Measurements from ENCODE around the gene PSG2. TPM values are rescaled to one million over a fixed set of nuclear protein-coding genes. Genes with fewer than 3 reads are reported as not detected.
"Not testable (repeated sequence)": the region's sequence is repeated elsewhere in the genome, so short reads cannot be mapped to it uniquely, and the experiment has no call there.

Gene PSG2
- total and polyA plus RNA-seq, 9 donors = 0.15 to 1.4 (median 0.38) TPM

DNA sequence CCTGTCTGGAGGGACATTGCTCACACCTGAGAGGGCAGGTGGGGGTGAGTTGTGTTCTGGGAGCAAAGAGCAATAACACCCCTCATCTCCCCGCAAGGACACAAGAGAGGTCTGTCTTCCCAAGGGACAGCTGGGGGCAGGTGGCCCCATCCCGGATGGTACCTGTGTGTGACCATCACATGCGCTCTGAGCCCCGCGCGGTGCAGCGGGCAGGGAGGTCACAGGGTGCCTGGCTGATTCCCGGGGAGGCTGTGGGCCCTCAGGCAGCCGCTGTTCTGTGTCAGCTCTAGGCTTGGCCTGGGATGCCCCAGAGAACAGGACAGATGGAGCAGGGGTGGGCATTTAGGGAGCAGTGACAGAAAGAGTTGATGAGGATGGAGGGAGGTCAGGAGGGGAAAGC lies 1.2 kb upstream of the PSG2 start:
- 92% methylated on average over 9 of the region's 9 CpGs for WGBS (ENCODE audit: insufficient coverage)

DNA sequence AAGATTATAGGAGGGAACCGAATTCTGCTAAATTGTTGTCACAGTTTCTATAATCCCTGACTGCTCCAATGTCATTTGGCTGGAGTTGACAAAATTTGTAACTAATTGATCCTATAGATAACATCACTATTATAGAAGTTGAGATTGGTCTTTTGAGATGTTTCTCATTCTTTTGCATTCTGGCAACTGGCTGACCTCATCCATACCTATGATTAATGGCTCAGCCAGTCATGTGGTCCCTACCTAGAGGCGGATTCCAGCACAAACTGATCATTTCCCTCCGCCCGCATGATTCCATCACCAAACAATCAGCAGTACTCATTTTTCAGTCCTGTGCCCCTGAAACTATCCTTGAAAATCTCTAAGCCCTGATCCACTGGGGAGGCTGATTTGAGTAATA lies 4.2 kb downstream of the PSG2 start:
- Histone ChIP-seq H3K36me3 (ENCODE audit: control insufficient read depth, insufficient read depth, low read length) (no peaks in the 10 kb centered on the region), H3K27ac (ENCODE audit: low read length) (no peak overlapping the region), H3K27me3 (ENCODE audit: control insufficient read depth, insufficient read depth, low read length) (no peaks in the 10 kb centered on the region), H3K4me3 (ENCODE audit: low read length) (no peak overlapping the region), H3K9me3 (replicated peaks; ENCODE audit: control insufficient read depth, low read depth, low read length) (no peaks in the 10 kb centered on the region), H3K4me1 (ENCODE audit: control insufficient read depth, insufficient read depth, low read length) (no peaks in the 10 kb centered on the region)
- no CpG with 5 or more reads among the region's 4 CpGs for WGBS (ENCODE audit: insufficient coverage)
- DNase-seq = no peak

More for the DNA sequence above, 1.2 kb upstream of the PSG2 start:
- H3K4me1 ChIP-seq (ENCODE audit: control insufficient read depth, insufficient read depth, low read length); H3K9me3 ChIP-seq (replicated peaks; ENCODE audit: control insufficient read depth, low read depth, low read length); H3K36me3 ChIP-seq (ENCODE audit: control insufficient read depth, insufficient read depth, low read length); H3K4me3 ChIP-seq (ENCODE audit: low read length); DNase-seq; H3K27me3 ChIP-seq (ENCODE audit: control insufficient read depth, insufficient read depth, low read length); H3K27ac ChIP-seq (ENCODE audit: low read length): not testable (repeated sequence)

DNA sequence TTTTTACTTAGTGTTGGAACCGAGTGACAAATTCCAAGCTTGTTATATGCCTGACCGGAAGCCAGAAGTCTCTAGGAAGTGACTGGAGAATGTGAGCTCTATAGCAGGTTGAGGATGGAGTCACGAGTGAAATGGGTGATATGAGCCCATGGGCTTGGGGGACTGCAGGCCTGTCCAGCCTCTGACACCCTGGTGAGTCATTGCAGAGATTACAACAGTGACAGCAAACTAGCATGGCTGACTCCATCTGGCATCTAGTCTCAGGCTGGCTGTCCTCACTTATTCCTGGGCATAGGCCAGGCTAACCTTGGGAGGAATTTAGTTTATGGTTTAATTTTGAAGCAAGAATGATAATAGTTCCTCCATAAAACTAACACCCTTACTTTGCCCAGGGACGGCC lies 4.6 kb downstream of the PSG2 start:
- H3K4me1 ChIP-seq (ENCODE audit: control insufficient read depth, insufficient read depth, low read length); H3K9me3 ChIP-seq (replicated peaks; ENCODE audit: control insufficient read depth, low read depth, low read length); H3K36me3 ChIP-seq (ENCODE audit: control insufficient read depth, insufficient read depth, low read length); H3K27me3 ChIP-seq (ENCODE audit: control insufficient read depth, insufficient read depth, low read length); H3K4me3 ChIP-seq (ENCODE audit: low read length); H3K27ac ChIP-seq (ENCODE audit: low read length): not testable (repeated sequence)
- 48% methylated on average over 3 of the region's 4 CpGs for WGBS (ENCODE audit: insufficient coverage)
- DNase-seq = peak; percentile 0

DNA sequence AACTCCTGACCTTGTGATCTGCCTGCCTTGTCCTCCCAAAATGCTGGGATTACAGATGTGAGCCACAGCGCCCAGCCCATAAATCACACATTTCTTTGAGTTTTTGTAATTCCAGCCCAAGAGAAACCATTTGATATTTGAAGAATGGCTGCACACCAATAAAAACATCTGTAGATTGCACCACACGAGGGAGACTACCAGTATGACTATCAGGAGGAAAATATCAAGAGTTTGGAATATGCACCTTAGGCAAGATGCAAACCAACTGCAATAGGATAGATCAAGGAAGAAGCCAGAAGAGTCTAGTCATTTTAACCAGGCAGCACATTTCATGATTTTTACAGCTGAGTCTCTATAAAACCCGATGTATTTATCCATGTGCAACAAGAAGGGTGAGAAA lies 20.1 kb downstream of the PSG2 start:
- not testable (repeated sequence) for H3K9me3 ChIP-seq (replicated peaks; ENCODE audit: control insufficient read depth, low read depth, low read length); H3K36me3 ChIP-seq (ENCODE audit: control insufficient read depth, insufficient read depth, low read length); DNase-seq; H3K4me1 ChIP-seq (ENCODE audit: control insufficient read depth, insufficient read depth, low read length); H3K4me3 ChIP-seq (ENCODE audit: low read length); H3K27ac ChIP-seq (ENCODE audit: low read length); H3K27me3 ChIP-seq (ENCODE audit: control insufficient read depth, insufficient read depth, low read length)
- WGBS (ENCODE audit: insufficient coverage) = 60% methylated on average over 1 of the region's 3 CpGs

DNA sequence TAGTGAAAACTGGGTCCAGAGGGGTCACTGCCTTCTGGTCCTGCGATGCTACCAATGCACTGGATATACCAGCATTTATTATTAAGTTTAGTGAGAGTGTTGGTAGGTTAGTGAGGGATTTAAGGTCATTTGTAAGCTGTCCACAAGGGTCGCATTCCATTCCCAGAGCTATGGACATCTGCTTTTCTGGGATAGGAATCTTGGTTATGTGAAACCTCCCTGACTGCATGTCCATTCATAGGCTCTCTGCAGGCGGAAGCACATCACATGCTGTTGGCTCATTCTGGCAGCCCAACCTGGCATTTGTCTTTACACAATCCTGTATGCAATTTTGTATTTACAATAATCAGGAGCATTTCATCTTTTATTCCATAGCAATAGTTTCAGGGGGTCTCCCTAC lies 21.2 kb downstream of the PSG2 start:
- not testable (repeated sequence) for H3K36me3 ChIP-seq (ENCODE audit: control insufficient read depth, insufficient read depth, low read length); H3K4me3 ChIP-seq (ENCODE audit: low read length); H3K4me1 ChIP-seq (ENCODE audit: control insufficient read depth, insufficient read depth, low read length); H3K27me3 ChIP-seq (ENCODE audit: control insufficient read depth, insufficient read depth, low read length); H3K27ac ChIP-seq (ENCODE audit: low read length); H3K9me3 ChIP-seq (replicated peaks; ENCODE audit: control insufficient read depth, low read depth, low read length)
- DNase-seq = peak; percentile 1
- whole genome bisulfite sequencing (ENCODE audit: insufficient coverage) = 80% methylated on average over 1 of the region's 3 CpGs

DNA sequence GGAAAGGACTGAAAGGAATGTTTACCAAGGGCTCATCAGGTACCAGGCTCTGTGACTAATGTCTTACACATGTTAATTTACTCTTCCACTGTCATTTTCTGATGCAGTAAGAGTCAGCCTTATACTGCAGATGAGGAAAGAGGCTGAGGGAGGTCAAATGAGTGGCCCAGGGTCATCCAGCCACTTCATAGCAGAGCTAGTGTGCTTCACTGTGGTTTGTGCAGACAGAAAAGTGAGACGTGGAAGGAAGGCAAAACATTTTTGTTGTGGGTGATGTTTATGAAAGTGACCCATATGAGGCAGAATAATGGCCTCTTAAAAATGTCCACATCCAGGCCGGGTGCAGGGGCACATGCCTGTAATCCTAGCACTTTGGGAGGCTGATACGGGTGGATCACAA lies 22.2 kb downstream of the PSG2 start:
- DNase-seq; H3K36me3 ChIP-seq (ENCODE audit: control insufficient read depth, insufficient read depth, low read length); H3K27me3 ChIP-seq (ENCODE audit: control insufficient read depth, insufficient read depth, low read length); H3K9me3 ChIP-seq (replicated peaks; ENCODE audit: control insufficient read depth, low read depth, low read length); H3K4me1 ChIP-seq (ENCODE audit: control insufficient read depth, insufficient read depth, low read length); H3K4me3 ChIP-seq (ENCODE audit: low read length); H3K27ac ChIP-seq (ENCODE audit: low read length): not testable (repeated sequence)
- WGBS (ENCODE audit: insufficient coverage) = 57% methylated on average over 2 of the region's 3 CpGs

DNA sequence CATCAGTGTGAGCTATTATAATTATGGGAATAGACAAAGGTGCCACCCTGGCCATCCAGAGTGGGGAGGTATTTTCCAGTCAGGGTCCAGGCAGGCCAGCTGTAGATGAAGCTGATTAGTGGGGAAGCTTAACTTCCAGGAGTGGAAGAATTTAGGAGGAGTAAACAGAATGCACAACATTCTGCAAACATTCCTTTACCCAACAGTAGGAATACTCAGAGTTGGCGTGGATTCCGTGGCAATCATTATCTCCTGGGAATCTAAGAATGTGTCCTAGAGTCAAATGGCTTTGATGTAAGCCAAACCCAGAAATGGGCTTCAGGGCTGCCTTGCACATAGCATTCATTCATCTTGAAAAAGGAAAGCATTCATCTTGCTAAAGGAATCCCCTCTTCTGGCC lies 23.0 kb downstream of the PSG2 start:
- not testable (repeated sequence) for DNase-seq; H3K4me3 ChIP-seq (ENCODE audit: low read length); H3K4me1 ChIP-seq (ENCODE audit: control insufficient read depth, insufficient read depth, low read length); H3K27ac ChIP-seq (ENCODE audit: low read length); H3K9me3 ChIP-seq (replicated peaks; ENCODE audit: control insufficient read depth, low read depth, low read length); H3K27me3 ChIP-seq (ENCODE audit: control insufficient read depth, insufficient read depth, low read length); H3K36me3 ChIP-seq (ENCODE audit: control insufficient read depth, insufficient read depth, low read length)
- no CpG with 5 or more reads among the region's 2 CpGs for WGBS (ENCODE audit: insufficient coverage)

DNA sequence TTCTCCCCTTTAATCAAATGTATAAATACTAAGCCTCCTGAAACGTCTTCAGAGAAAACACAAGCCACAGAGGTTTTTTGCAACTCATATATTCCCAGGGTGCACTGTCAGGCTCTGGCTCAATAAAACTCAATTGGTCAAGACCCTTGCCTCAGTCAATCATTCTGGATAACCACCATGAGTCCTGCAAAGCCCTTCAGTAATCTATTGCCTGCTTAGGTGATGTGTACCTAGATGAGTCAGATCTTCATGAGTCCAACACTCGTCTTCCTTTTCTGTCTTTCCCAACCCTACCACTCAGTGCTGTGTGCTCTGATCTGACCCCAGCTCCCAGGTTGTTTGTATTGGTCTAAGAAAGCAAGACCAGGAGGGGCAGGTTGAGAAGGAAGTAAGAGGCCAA lies 24.1 kb downstream of the PSG2 start:
- H3K9me3 ChIP-seq (replicated peaks; ENCODE audit: control insufficient read depth, low read depth, low read length); H3K4me3 ChIP-seq (ENCODE audit: low read length); H3K27me3 ChIP-seq (ENCODE audit: control insufficient read depth, insufficient read depth, low read length); DNase-seq; H3K4me1 ChIP-seq (ENCODE audit: control insufficient read depth, insufficient read depth, low read length); H3K36me3 ChIP-seq (ENCODE audit: control insufficient read depth, insufficient read depth, low read length); H3K27ac ChIP-seq (ENCODE audit: low read length): not testable (repeated sequence)
- no CpG with 5 or more reads among the region's 2 CpGs for WGBS (ENCODE audit: insufficient coverage)

DNA sequence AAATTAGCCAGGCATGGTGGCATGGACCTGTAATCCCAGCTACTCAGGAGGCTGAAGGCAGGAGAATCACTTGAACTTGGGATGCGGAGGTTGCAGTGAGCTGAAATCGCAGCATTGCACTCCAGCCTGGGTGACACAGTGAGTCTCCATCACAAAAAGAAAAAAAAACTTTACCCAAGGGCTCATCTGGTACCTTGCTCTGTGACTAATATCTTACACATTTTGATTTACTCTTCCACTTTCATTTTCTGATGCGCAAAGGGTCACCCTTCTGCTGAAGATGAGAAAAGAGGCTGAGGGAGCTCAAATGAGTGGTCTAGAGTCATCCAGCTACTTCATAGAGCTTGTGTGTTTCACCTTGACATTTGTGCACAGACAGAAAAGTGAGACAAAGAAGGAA lies 34.5 kb downstream of the PSG2 start:
- H3K4me1 ChIP-seq (ENCODE audit: control insufficient read depth, insufficient read depth, low read length); H3K4me3 ChIP-seq (ENCODE audit: low read length); H3K27me3 ChIP-seq (ENCODE audit: control insufficient read depth, insufficient read depth, low read length); H3K27ac ChIP-seq (ENCODE audit: low read length); DNase-seq; H3K9me3 ChIP-seq (replicated peaks; ENCODE audit: control insufficient read depth, low read depth, low read length); H3K36me3 ChIP-seq (ENCODE audit: control insufficient read depth, insufficient read depth, low read length): not testable (repeated sequence)
- WGBS (ENCODE audit: insufficient coverage) = 83% methylated on average over 1 of the region's 3 CpGs

DNA sequence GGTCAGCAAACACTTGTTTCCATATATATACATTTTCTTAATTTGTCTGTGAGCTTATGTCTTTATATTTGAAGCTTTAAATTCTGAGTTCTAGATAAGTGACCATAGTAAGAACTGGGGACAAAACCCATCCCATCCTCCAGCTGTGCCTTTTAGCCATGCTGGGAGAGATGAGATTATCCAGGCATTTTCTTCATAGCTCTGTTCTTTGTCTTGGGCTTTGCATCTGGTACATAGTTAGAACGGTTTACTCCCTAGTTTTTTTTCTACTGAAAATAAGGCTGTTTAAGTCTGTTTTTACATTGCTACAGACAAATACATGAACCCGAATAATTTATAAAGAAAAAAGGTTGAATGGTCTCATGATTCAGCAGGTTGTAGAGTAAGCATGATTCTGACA lies 35.9 kb downstream of the PSG2 start:
- not testable (repeated sequence) for H3K27me3 ChIP-seq (ENCODE audit: control insufficient read depth, insufficient read depth, low read length); H3K4me1 ChIP-seq (ENCODE audit: control insufficient read depth, insufficient read depth, low read length); H3K36me3 ChIP-seq (ENCODE audit: control insufficient read depth, insufficient read depth, low read length); H3K4me3 ChIP-seq (ENCODE audit: low read length); DNase-seq; H3K27ac ChIP-seq (ENCODE audit: low read length); H3K9me3 ChIP-seq (replicated peaks; ENCODE audit: control insufficient read depth, low read depth, low read length)
- no CpG with 5 or more reads among the region's 2 CpGs for WGBS (ENCODE audit: insufficient coverage)

DNA sequence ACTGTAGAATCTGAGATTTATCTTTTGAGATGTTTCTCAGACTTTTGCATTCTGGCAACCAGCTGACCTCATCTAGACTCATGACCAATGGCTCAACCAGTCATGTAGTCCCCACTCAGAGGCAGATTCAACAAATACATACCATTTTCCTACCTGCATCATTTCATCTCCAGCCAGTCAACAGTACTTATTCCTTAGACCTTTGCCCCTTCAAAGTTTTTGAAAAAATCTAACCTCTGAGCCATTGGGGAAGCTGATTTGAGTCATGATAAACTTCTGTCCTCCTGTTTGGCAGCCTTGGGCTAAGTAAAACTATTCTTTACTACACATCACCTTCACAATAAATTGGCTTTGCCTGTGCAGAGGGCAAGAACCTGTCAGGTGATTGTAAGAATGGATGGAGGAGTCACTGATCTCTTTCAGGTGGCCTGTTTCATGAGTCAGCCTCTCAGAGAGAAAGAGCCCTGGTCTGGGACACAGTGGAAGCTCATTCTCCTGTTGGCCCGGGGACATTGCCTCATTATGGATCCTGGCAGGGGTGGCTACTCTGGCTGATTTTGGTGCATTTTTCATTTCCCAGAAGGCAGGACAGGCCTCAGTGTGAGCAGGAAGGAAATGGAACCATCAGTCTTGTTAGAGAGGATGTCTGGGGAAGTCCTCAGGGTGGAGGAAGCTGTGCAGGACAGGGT lies 38.9 kb downstream of the PSG2 start:
- not testable (repeated sequence) for H3K27me3 ChIP-seq (ENCODE audit: control insufficient read depth, insufficient read depth, low read length); H3K4me3 ChIP-seq (ENCODE audit: low read length); H3K27ac ChIP-seq (ENCODE audit: low read length); H3K36me3 ChIP-seq (ENCODE audit: control insufficient read depth, insufficient read depth, low read length); H3K4me1 ChIP-seq (ENCODE audit: control insufficient read depth, insufficient read depth, low read length); H3K9me3 ChIP-seq (replicated peaks; ENCODE audit: control insufficient read depth, low read depth, low read length); DNase-seq
- no CpG with 5 or more reads among the region's 1 CpG for WGBS (ENCODE audit: insufficient coverage)
